Calu3 (cell line): Measurements from ENCODE around the gene GHDC. TPM values are rescaled to one million over a fixed set of nuclear protein-coding genes. Genes with fewer than 3 reads are reported as not detected.
"Not testable (repeated sequence)": the region's sequence is repeated elsewhere in the genome, so short reads cannot be mapped to it uniquely, and the experiment has no call there.

Source experiments
- BruUV-seq: library from RNA; stranded (reverse); fragments of 400-500 nt; replicated peaks from 2 replicates; lab custom pipeline; 2021; lab: Mats Ljungman, UMichigan
- CTCF ChIA-PET: fragments of 300-600 bp; sonication (Branson Sonifier 250); formaldehyde crosslinking; loops from one replicate; lab custom pipeline; 2022; ENCODE audit warnings: antibody characterized with exemption; lab: Charles Lee
- DNase-seq: peaks from one replicate; pipeline ENCODE4 v3.0.0; 2022
- H3K27ac Mint-ChIP-seq: one replicate; pipeline ENCODE4 v1.8.0; 2022; ENCODE audit warnings: mixed read lengths; ENCODE audit not compliant: unreplicated experiment
- H3K27me3 Mint-ChIP-seq: one replicate; pipeline ENCODE4 v1.8.0; 2022; ENCODE audit warnings: mixed read lengths; ENCODE audit not compliant: unreplicated experiment
- H3K36me3 Mint-ChIP-seq: one replicate; pipeline ENCODE4 v1.8.0; 2022; ENCODE audit warnings: mild to moderate bottlenecking, moderate library complexity, mixed read lengths; ENCODE audit not compliant: insufficient read depth, unreplicated experiment
- H3K4me1 Mint-ChIP-seq: one replicate; pipeline ENCODE4 v1.8.0; 2022; ENCODE audit warnings: mild to moderate bottlenecking, low read depth, mixed read lengths; ENCODE audit not compliant: unreplicated experiment
- H3K4me3 Mint-ChIP-seq: one replicate; pipeline ENCODE4 v1.8.0; 2022; ENCODE audit warnings: mild to moderate bottlenecking, low read depth, moderate library complexity, mixed read lengths; ENCODE audit not compliant: unreplicated experiment
- H3K9me3 Mint-ChIP-seq: one replicate; pipeline ENCODE4 v1.8.0; 2022; ENCODE audit warnings: low read depth, mixed read lengths; ENCODE audit not compliant: unreplicated experiment
- CTCF ChIP-seq: fragments of 200-600 bp; IDR thresholded peaks from one replicate; pipeline ENCODE4 v1.8.0; 2022; ENCODE audit warnings: antibody characterized with exemption; ENCODE audit not compliant: unreplicated experiment
- intact Hi-C: fragments of 100-400 bp; cut with micrococcal nuclease; formaldehyde crosslinking; loops from one replicate; pipeline ENCODE4 v1.10.0; 2022; ENCODE audit not compliant: unreplicated experiment
- total RNA-seq: library from RNA; stranded (reverse); gene quantifications from 2 replicates; pipeline ENCODE4 v1.2.3, GENCODE V29; 2022

The GHDC gene
- total RNA-seq, 1 experiment from 2014 or later = 37.4 TPM

GRCh38 chr17:42240201-42240600, 45.9 kb upstream of the GHDC start:
- H3K27me3 Mint-ChIP-seq = no peaks in the 10 kb centered on the region
- no peaks in the 10 kb centered on the region for H3K36me3 Mint-ChIP-seq
- intact Hi-C loops = no loop called here
- H3K27ac Mint-ChIP-seq = no peak overlapping the region
- no peaks in the 10 kb centered on the region for H3K9me3 Mint-ChIP-seq
- TF ChIP-seq CTCF = no peak
- DNase-seq = no peak
- no TSS peak for BruUV-seq
- H3K4me1 Mint-ChIP-seq = no peaks in the 10 kb centered on the region
- H3K4me3 Mint-ChIP-seq = no peak overlapping the region
- CTCF ChIA-PET = no interaction called here

GRCh38 chr17:42239576-42239975, 45.3 kb upstream of the GHDC start:
- CTCF ChIA-PET, intact Hi-C loops, H3K9me3 Mint-ChIP-seq, H3K36me3 Mint-ChIP-seq, DNase-seq, H3K4me3 Mint-ChIP-seq, BruUV-seq, H3K4me1 Mint-ChIP-seq, H3K27ac Mint-ChIP-seq, H3K27me3 Mint-ChIP-seq: not testable (repeated sequence)

GRCh38 chr17:42236760-42237159, 42.5 kb upstream of the GHDC start:
- no peak overlapping the region for H3K27ac Mint-ChIP-seq
- no peak for DNase-seq
- H3K27me3 Mint-ChIP-seq = no peaks in the 10 kb centered on the region
- no peak overlapping the region for H3K4me3 Mint-ChIP-seq
- H3K4me1 Mint-ChIP-seq = no peaks in the 10 kb centered on the region
- CTCF ChIA-PET = interaction anchor here (1.0 kb wide), 1 partner anchor 15 kb away, joined by 3 read pairs; no protein-coding TSS in a partner anchor
- H3K9me3 Mint-ChIP-seq = no peaks in the 10 kb centered on the region
- H3K36me3 Mint-ChIP-seq = no peaks in the 10 kb centered on the region
- no peak for TF ChIP-seq CTCF
- no TSS peak for BruUV-seq
- intact Hi-C loops = no loop called here

- no peak for DNase-seq
- Mint-ChIP-seq H3K27me3 (no peaks in the 10 kb centered on the region), H3K4me3 (no peak overlapping the region), H3K27ac (no peak overlapping the region), H3K36me3 (no peaks in the 10 kb centered on the region), H3K4me1 (no peaks in the 10 kb centered on the region), H3K9me3 (no peaks in the 10 kb centered on the region)
- no peak for TF ChIP-seq CTCF
- CTCF ChIA-PET = no interaction called here
- no TSS peak for BruUV-seq
- intact Hi-C loops = no loop called here
Measured at GRCh38 chr17:42233994-42234393, 39.7 kb upstream of the GHDC start.

GRCh38 chr17:42233156-42233555, 38.9 kb upstream of the GHDC start:
- no peak overlapping the region for H3K4me3 Mint-ChIP-seq
- H3K36me3 Mint-ChIP-seq = no peaks in the 10 kb centered on the region

More at GRCh38 chr17:42233156-42233555, 38.9 kb upstream of the GHDC start:
- BruUV-seq = no TSS peak
- no peak overlapping the region for H3K27ac Mint-ChIP-seq
- intact Hi-C loops = no loop called here
- CTCF ChIA-PET = interaction anchor here (0.6 kb wide), 1 partner anchor 951 kb away, joined by 3 read pairs; no protein-coding TSS in a partner anchor
- no peak for DNase-seq
- peaks cover 5% of the 10 kb centered on the region for H3K4me1 Mint-ChIP-seq
- no peak for TF ChIP-seq CTCF
- H3K27me3 Mint-ChIP-seq = no peaks in the 10 kb centered on the region
- H3K9me3 Mint-ChIP-seq = no peaks in the 10 kb centered on the region
